Left colon (tissue), 2 donors: ENCODE data around the gene SEC11A. TPM values are rescaled to one million over a fixed set of nuclear protein-coding genes. Genes with fewer than 3 reads are reported as not detected.
A peak's percentile ranks its signal among the peaks of the same experiment; 100 is the strongest.
"Not testable (repeated sequence)": the region's sequence is repeated elsewhere in the genome, so short reads cannot be mapped to it uniquely, and the experiment has no call there.

Experiments used
- ATAC-seq: fragments of 200-7000 bp; cut with Tn5 transposase; one replicate; pipeline ENCODE4 v1.9.1; 2020; ENCODE audit warnings: mild to moderate bottlenecking, moderate library complexity
- DNase-seq, 2 donors: peaks; one replicate each; pipeline ENCODE4 v3.0.0-alpha.2; 2020
- intact Hi-C, 2 donors: fragments of 100-400 bp; cut with DNase I in 1 of 2; cut with micrococcal nuclease in 1 of 2; formaldehyde crosslinking; loops; one replicate each; pipeline versions ENCODE4 v1.11.2 to v1.14.0; 2022; cut with DNase I, micrococcal nuclease
- total RNA-seq, 2 donors: library from RNA; stranded (reverse); fragmentation: NEBNext Ultra II Directional; extraction: Animal tissue kit (Norgen Biotek cat#: 25700); gene quantifications; one replicate each; pipeline ENCODE4 v1.2.1, GENCODE V29; 2021
- donor health status: DM: no; HTN: no; CAD: no.
- donor health status: DM: yes; HTN: yes; CAD: no.

SEC11A gene
- total RNA-seq, 2 donors from 2014 or later: 128 to 130 TPM

- ATAC-seq (peak; percentile 65), DNase-seq (peak; percentile 84 to 88)
- intact Hi-C loops: loop anchor here (10.0 kb wide), 2 partner anchors 60 to 1080 kb away; no protein-coding TSS in a partner anchor
These were observed 61.1 kb downstream of the SEC11A start for GRCh38 chr15:84654689-84655453.

GRCh38 chr15:84653910-84654688, 61.8 kb downstream of the SEC11A start, which contains the start of gene WDR73:
Gene WDR73 (minus strand): TSS chr15:84654283. CDS start chr15:84654274, 9 bp downstream.
- DNase-seq: peak; percentile 96 to 98
- intact Hi-C loops: loop anchor here (10.0 kb wide), 2 partner anchors 59 to 1081 kb away; no protein-coding TSS in a partner anchor
- peak; percentile 89 for ATAC-seq

GRCh38 chr15:84653584-84653909, 62.4 kb downstream of the SEC11A start:
- intact Hi-C loops: loop anchor here (10.0 kb wide), 2 partner anchors 59 to 1081 kb away; no protein-coding TSS in a partner anchor
- DNase-seq (no peak), ATAC-seq (no peak)

- intact Hi-C loops: loop anchor here (10.0 kb wide), 2 partner anchors 55 to 1085 kb away; no protein-coding TSS in a partner anchor
- ATAC-seq (no peak), DNase-seq (no peak)
These were observed 66.2 kb downstream of the SEC11A start for GRCh38 chr15:84649706-84650105.

GRCh38 chr15:84648539-84648938, 67.4 kb downstream of the SEC11A start:
- no peak for ATAC-seq
- no peak for DNase-seq
- intact Hi-C loops: no loop called here

GRCh38 chr15:84647726-84648125, 68.2 kb downstream of the SEC11A start:
- intact Hi-C loops: no loop called here
- DNase-seq (no peak), ATAC-seq (no peak)

GRCh38 chr15:84645997-84646396, 69.9 kb downstream of the SEC11A start:
- ATAC-seq (no peak), DNase-seq (no peak)
- intact Hi-C loops: no loop called here

GRCh38 chr15:84645496-84645895, 70.4 kb downstream of the SEC11A start:
- peak; percentile 12 for ATAC-seq
- intact Hi-C loops: no loop called here
- no peak for DNase-seq

- ATAC-seq (no peak), DNase-seq (no peak)
- intact Hi-C loops: no loop called here
These were observed 72.1 kb downstream of the SEC11A start for GRCh38 chr15:84643838-84644237.

GRCh38 chr15:84642640-84643039, 73.3 kb downstream of the SEC11A start:
- DNase-seq, intact Hi-C loops, ATAC-seq: not testable (repeated sequence)

GRCh38 chr15:84641871-84642270, 74.1 kb downstream of the SEC11A start:
- DNase-seq, intact Hi-C loops, ATAC-seq: not testable (repeated sequence)

GRCh38 chr15:84638103-84638502, 77.8 kb downstream of the SEC11A start:
- ATAC-seq (no peak), DNase-seq (no peak)
- intact Hi-C loops: no loop called here

- ATAC-seq (no peak), DNase-seq (no peak)
- intact Hi-C loops: no loop called here
These were observed 81.6 kb downstream of the SEC11A start for GRCh38 chr15:84634228-84634837.

GRCh38 chr15:84633311-84634227, 82.4 kb downstream of the SEC11A start:
- ATAC-seq (peak; percentile 79), DNase-seq (peak; percentile 67 to 82)
- intact Hi-C loops: no loop called here

GRCh38 chr15:84631706-84632272, 84.2 kb downstream of the SEC11A start:
- intact Hi-C loops: no loop called here
- no peak for DNase-seq
- ATAC-seq: no peak

- intact Hi-C loops: no loop called here
- ATAC-seq (no peak), DNase-seq (no peak)
These were observed 86.9 kb downstream of the SEC11A start for GRCh38 chr15:84629033-84629432.

- DNase-seq: no peak
- intact Hi-C loops: no loop called here
These were observed 90.8 kb downstream of the SEC11A start for GRCh38 chr15:84625123-84625522.

GRCh38 chr15:84624359-84624758, 91.6 kb downstream of the SEC11A start:
- ATAC-seq (no peak), DNase-seq (no peak)
- intact Hi-C loops: no loop called here

More at GRCh38 chr15:84625123-84625522, 90.8 kb downstream of the SEC11A start:
- no peak for ATAC-seq
